DLD1 (cell line): ENCODE measurements around the gene HIPK3.

ENCODE experiments used
- in situ Hi-C: cut with HindIII; loops from 2 replicates; pipeline ENCODE4 v1.10.0; 2017; ENCODE audit warnings: low sequenced_read_pairs

HIPK3 gene

DNA sequence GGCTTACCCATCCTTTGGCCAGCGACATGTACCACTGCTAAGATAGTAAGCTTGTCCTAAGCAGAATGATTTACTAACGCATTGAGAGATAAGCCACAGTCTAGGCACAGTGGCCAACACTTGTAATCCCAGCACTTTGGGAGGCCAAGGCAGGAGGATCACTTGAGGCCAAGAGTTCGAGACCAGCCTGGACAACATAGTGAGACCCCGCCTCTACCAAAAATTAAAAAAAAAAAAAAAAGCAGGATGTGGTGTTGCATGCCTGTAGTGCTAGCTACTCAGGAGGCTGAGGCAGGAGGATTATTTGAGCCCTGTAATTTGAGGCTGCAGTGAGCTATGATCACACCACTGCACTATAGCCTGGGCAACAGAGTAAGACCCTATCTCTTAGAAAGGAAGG, 93.1 kb downstream of the HIPK3 start:
- in situ Hi-C loops = no loop called here

- in situ Hi-C loops = no loop called here
Measured at GRCh38 chr11:33358150-33358831, 101.1 kb downstream of the HIPK3 start.

GRCh38 chr11:33360642-33361041, 103.5 kb downstream of the HIPK3 start:
- in situ Hi-C loops = no loop called here

GRCh38 chr11:33362051-33362910, 105.1 kb downstream of the HIPK3 start:
- in situ Hi-C loops = no loop called here

- in situ Hi-C loops = loop anchor here (5.0 kb wide), 1 partner anchor 325 kb away; no protein-coding TSS in a partner anchor
Measured at GRCh38 chr11:33366918-33367317, 109.7 kb downstream of the HIPK3 start.

DNA sequence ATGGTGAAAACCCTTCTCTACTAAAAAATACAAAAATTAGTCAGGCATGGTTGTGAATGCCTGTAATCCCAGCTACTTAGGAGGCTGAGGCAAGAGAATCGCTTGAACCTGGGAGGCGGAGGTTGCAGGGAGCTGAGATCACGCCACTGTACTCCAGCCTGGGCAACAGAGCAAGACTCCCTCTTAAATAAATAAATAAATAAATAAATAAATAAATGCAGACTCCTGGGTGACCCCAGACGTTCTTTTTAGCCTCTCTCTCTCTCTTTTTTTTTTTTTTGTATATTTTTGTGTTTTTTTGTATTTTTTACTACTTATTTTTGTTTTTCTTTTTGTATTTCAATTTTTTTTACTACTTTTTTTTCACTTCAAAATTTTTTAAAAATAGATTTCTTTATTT, 111.3 kb downstream of the HIPK3 start:
- in situ Hi-C loops = loop anchor here (5.0 kb wide), 1 partner anchor 324 kb away; no protein-coding TSS in a partner anchor

GRCh38 chr11:33368931-33369330, 111.8 kb downstream of the HIPK3 start:
- in situ Hi-C loops = loop anchor here (5.0 kb wide), 1 partner anchor 323 kb away; no protein-coding TSS in a partner anchor

DNA sequence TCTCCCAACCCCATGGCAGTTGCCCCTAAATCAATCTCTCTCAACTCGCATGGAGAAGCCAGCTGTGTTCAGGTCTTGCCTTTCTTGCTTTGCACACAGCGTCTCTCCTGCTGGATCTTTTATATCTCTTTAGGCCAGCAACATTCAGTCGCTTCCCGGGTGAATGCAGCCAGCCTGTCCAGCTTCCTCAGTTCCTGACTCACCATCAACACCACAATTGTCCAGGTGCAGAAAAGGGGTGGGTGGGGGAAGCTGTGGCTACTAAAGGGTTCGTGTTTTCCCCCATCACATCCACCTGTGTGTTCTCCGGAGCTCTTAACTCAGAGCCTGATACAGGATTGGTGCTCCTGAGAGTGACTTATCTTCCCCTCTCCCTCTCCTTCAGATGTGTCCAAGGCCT, 116.5 kb downstream of the HIPK3 start:
- in situ Hi-C loops = no loop called here

DNA sequence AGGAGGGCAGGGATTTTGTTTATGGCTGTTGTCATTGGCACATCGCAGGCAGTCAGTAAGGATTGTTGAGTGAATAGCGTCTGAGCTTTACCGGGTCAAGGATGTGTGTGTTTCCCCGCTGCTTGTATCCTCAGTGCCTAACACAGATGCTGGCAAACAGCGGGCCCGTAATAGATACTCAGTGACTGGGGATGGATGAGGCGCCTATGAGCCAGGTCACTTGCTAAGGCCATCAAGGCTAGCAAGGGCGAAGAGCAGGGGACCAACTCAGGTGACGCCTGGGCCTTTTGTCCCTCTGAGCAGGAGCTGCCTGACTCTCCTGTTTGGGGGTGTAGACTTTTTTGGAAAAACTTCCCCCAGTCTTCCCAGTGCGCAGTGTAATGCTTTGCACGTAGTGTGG, 118.1 kb downstream of the HIPK3 start:
- in situ Hi-C loops = no loop called here

GRCh38 chr11:33375688-33376311, 118.6 kb downstream of the HIPK3 start, which contains the start of gene KIAA1549L:
KIAA1549L (plus strand) TSS chr11:33376108.
- in situ Hi-C loops = no loop called here

DNA sequence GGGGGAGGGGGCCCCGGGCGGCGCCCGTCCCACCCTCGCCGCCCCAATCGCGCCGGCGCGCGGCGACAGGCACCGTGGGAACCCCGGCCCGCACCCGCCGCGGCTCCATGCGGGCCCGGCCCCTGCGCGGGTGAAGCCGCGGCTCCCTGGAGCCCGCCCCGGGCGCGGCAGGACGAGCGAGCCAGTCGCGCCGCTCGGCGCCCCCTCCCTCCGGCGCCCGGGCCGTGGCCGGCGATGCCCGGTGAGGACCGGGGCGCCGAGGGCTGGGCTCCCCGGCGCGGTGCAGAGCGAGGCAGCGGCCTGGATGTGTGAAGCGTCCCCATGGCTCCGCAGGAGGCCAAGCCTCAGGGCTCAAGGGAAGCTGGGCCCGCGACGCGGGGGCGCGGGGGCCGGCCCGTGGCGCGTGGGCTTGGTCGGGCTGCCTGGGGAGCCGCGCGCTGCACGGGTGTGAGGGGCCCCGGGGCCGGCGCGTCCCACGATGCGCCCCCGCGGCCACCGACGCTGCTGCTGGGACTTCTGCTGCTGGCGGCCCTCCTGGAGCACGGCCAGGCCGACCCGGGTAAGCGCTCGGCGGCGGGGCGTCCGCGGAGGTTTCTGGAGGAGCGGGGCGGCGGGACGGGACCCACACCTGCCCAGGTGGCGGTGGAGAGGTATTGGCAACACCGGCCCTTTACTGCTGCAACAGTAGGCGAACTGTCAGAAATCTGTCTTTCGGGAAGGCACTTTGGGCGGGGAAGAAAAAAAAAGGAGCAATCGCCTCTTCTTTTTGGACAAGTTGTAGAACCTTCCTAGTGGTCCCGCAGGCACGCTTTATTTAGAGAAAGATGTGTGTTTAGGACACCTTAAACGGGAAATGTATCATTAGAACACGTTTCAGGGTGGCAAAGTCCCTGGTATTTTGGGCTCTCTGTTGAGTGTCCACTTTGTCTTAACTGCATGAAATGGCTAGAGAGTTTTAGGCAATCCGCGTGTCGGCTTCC, 119.4 kb downstream of the HIPK3 start:
- in situ Hi-C loops = no loop called here

GRCh38 chr11:33377412-33378370, 120.5 kb downstream of the HIPK3 start:
- in situ Hi-C loops = no loop called here

- in situ Hi-C loops = no loop called here
Measured at GRCh38 chr11:33379947-33380346, 122.8 kb downstream of the HIPK3 start.

GRCh38 chr11:33383075-33383919, 126.1 kb downstream of the HIPK3 start:
- in situ Hi-C loops = no loop called here

DNA sequence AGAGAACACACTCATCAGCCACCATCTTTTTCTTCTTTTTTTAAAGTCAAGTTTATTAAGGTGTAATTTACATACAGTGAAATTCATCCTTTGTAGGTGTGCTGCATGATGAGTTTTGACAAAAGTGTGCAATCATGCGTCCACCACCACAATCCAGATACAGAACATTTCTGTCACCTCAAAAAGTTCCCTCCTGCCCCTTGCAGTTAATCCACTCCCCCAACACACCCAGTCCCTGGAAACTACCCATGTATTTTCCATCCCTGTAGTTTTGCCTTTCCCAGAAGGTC, 126.7 kb downstream of the HIPK3 start:
- in situ Hi-C loops = no loop called here

GRCh38 chr11:33384220-33384619, 127.0 kb downstream of the HIPK3 start:
- in situ Hi-C loops = no loop called here

- in situ Hi-C loops = no loop called here
Measured at GRCh38 chr11:33387581-33387980, 130.4 kb downstream of the HIPK3 start.

- in situ Hi-C loops = no loop called here
Measured at GRCh38 chr11:33387996-33388395, 130.8 kb downstream of the HIPK3 start.
